Muscle of leg (tissue), 11 donors: Measurements from ENCODE around the gene HOXD11. TPM values are rescaled to one million over a fixed set of nuclear protein-coding genes. Genes with fewer than 3 reads are reported as not detected.

Experiments
- DNase-seq: peaks from one replicate; pipeline ENCODE4 v3.0.0; 2013
- H3K27ac ChIP-seq: one replicate; pipeline ENCODE4 v1.5.1; 2013; ENCODE audit warnings: mild to moderate bottlenecking, low read length, control low read depth
- H3K27me3 ChIP-seq: one replicate; pipeline ENCODE4 v1.6.1; 2013; ENCODE audit warnings: low read length; ENCODE audit not compliant: control insufficient read depth, insufficient read depth
- H3K36me3 ChIP-seq: one replicate; pipeline ENCODE4 v1.6.1; 2013; ENCODE audit warnings: low read length; ENCODE audit not compliant: control insufficient read depth, insufficient read depth
- H3K4me1 ChIP-seq: one replicate; pipeline ENCODE4 v1.6.1; 2013; ENCODE audit warnings: low read length; ENCODE audit not compliant: control insufficient read depth, insufficient read depth
- H3K4me3 ChIP-seq: one replicate; pipeline ENCODE4 v1.5.1; 2013; ENCODE audit warnings: low read length, control low read depth
- H3K9me3 ChIP-seq: replicated peaks from 2 replicates; pipeline ENCODE4 v1.6.1; 2013; ENCODE audit warnings: low read depth, low read length; ENCODE audit not compliant: control insufficient read depth
- WGBS: methylation state at CpG from one replicate; pipeline ENCODE4 v1.1.5; 2013; ENCODE audit warnings: missing lambda C conversion rate; ENCODE audit not compliant: insufficient coverage; 5-methylcytosine and 5-hydroxymethylcytosine counted together
- polyA plus RNA-seq, 8 donors: library from polyadenylated mRNA; unstranded; fragments of 120-200 nt; gene quantifications; one replicate each; pipeline versions ENCODE4 v1.2.1 to v1.2.3, GENCODE V29; 2013; ENCODE audit warnings: inconsistent platforms in 1 of 8, low replicate concordance in 1 of 8; ENCODE audit not compliant: insufficient read length in 8 of 8, insufficient read depth in 1 of 8
- total RNA-seq: library from RNA; stranded (reverse); fragments of 120-200 nt; gene quantifications from one replicate; pipeline ENCODE4 v1.2.4, GENCODE V29; 2013

The HOXD11 gene
- total and polyA plus RNA-seq, 9 donors = 0.04 to 2.2 (median 2.1) TPM; not detected in 6

- Histone ChIP-seq H3K9me3 (no peaks in the 10 kb centered on the region), H3K4me3 (no peak overlapping the region), H3K4me1 (peaks cover 29% of the 10 kb centered on the region), H3K27me3 (peaks cover 91% of the 10 kb centered on the region), H3K36me3 (no peaks in the 10 kb centered on the region), H3K27ac (no peak overlapping the region)
- DNase-seq = no peak
- WGBS = 22% methylated on average over 3 of the region's 16 CpGs
Observed at GRCh38 chr2:176114930-176115625, 8.0 kb downstream of the HOXD11 start.

DNA sequence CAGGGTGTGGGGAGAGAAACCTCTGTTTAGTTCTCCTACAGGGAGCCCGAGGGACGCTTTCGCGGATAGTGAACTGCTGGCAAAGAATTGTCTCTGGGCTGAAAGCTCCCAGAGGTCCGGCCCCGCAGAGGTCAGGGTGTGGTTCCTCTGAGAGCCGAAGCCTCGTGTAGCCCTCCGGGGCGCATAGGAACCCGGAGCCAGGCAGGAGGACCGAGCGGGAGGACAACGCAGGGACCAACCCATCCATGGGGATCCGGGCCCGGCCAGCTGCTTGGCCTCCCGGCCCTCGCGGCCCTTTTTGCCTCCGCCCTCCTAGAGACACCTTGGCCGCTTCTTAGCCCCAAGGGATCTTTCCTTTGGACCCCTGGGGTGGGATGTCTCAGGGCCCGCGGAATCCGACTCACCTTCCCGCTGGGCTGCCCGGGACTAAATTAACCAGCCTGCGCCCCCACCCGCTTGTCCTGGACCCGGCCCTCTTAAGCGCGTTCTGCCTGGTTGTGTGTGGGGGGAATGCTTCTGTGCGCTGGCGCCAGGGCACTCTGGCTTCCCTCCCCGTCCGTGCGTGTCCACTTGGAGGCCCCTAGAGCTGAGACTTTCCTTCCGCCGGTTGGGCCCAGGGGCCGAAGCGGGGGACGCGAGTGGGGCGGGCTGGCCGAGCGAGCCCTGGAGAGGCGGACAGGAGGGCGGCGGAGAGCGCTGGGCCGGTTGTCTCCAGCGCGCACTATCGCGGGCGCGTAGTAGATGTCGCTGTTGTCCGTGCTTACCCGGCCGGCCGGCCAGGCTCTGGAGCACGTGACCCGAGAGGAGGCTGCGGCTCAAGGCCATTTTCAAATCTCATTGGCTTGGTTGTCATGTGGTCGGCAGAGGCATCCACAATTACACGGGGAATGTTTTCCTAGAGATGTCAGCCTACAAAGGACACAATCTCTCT lies 9.1 kb downstream of the HOXD11 start, which contains the start of gene HOXD10:
HOXD10 (plus strand) TSS at position 896 of the 931 bp plus-strand sequence. CDS start 56 bp downstream, outside the sequence.
- Histone ChIP-seq H3K36me3 (no peaks in the 10 kb centered on the region), H3K4me3 (peak within 1 kb of the TSS; percentile 21), H3K27ac (peak within 1 kb of the TSS; percentile 10), H3K9me3 (no peaks in the 10 kb centered on the region), H3K27me3 (peaks cover 93% of the 10 kb centered on the region), H3K4me1 (peaks cover 29% of the 10 kb centered on the region)
- WGBS = 4% methylated on average over 59 of the region's 66 CpGs
- DNase-seq = peak; percentile 90

DNA sequence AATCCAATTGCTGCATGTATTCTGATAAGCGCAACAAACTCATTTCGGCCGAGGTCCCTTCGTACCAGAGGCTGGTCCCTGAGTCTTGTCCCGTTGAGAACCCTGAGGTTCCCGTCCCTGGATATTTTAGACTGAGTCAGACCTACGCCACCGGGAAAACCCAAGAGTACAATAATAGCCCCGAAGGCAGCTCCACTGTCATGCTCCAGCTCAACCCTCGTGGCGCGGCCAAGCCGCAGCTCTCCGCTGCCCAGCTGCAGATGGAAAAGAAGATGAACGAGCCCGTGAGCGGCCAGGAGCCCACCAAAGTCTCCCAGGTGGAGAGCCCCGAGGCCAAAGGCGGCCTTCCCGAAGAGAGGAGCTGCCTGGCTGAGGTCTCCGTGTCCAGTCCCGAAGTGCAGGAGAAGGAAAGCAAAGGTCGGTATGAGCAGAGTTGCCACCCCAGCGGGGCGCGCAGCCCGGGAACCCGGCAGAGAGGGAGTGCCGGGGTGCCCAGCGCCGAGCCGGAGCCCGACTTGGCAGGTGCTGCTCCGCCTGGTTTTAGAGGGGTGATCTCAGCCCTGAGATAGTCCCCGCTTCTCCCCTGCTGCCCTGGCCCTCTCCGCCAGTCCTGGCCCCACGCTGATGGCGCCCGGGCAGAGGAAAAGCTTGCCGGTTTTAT lies 10.2 kb downstream of the HOXD11 start:
- Histone ChIP-seq H3K36me3 (no peaks in the 10 kb centered on the region), H3K4me1 (peaks cover 30% of the 10 kb centered on the region), H3K27ac (no peak overlapping the region), H3K27me3 (peaks cover 94% of the 10 kb centered on the region), H3K4me3 (no peak overlapping the region), H3K9me3 (no peaks in the 10 kb centered on the region)
- WGBS = 18% methylated on average over 40 of the region's 40 CpGs
- DNase-seq = no peak

GRCh38 chr2:176117823-176118371 lies 10.8 kb downstream of the HOXD11 start:
- no peak for DNase-seq
- Histone ChIP-seq H3K9me3 (no peaks in the 10 kb centered on the region), H3K36me3 (no peaks in the 10 kb centered on the region), H3K4me3 (no peak overlapping the region), H3K27ac (no peak overlapping the region), H3K4me1 (peaks cover 27% of the 10 kb centered on the region), H3K27me3 (peaks cover 94% of the 10 kb centered on the region)
- 24% methylated on average over 7 of the region's 11 CpGs for WGBS

GRCh38 chr2:176118601-176119339 lies 11.7 kb downstream of the HOXD11 start:
- H3K9me3 ChIP-seq = no peaks in the 10 kb centered on the region
- H3K27ac ChIP-seq = no peak overlapping the region
- no peak overlapping the region for H3K4me3 ChIP-seq
- no peak for DNase-seq
- no peaks in the 10 kb centered on the region for H3K36me3 ChIP-seq
- WGBS = 13% methylated on average over 16 of the region's 24 CpGs
- H3K27me3 ChIP-seq = peaks cover 94% of the 10 kb centered on the region
- peaks cover 27% of the 10 kb centered on the region for H3K4me1 ChIP-seq

DNA sequence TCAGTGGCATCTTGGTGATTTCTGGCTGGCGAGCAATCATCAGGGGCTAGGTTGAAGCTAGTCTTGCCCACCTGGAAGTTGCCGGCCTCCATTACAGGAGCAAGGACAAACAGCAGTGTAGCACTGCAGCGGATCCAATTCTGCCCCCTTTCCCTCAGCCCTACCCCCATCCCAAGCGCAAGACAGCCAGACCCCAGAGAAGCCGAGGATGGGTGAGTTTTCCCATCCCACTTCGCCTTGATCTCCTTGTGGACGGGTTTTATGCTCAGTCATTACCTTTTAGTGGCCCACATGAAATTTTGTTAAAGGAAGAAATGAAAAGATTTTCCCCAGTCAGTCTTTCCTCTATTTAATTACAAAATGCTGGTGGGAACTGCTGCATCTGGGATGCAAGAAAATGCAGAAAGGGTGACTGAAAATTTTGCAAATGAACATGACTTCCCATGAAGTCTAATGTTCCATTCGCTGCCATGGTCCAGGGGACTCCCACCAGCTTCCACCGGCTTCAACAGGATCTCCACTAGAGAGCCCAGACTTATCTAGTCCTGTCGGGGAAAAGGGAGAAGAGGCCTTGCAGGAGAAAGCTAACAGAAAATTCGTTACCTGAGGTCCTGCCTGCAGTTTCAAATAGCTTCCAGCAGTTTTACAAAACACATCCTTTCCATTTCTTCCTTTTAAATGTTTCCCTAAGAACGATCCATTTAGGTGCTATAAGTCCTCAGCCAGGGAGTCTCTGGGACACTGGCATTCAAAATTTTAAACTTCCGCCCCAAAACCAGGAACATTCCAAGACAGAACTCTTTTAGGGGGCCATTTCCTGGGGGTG lies 13.5 kb downstream of the HOXD11 start:
- H3K27ac ChIP-seq = no peak overlapping the region
- peaks cover 27% of the 10 kb centered on the region for H3K4me1 ChIP-seq
- H3K4me3 ChIP-seq = no peak overlapping the region
- no peak for DNase-seq
- peaks cover 97% of the 10 kb centered on the region for H3K27me3 ChIP-seq
- WGBS = 50% methylated on average over 4 of the region's 13 CpGs
- no peaks in the 10 kb centered on the region for H3K9me3 ChIP-seq
- no peaks in the 10 kb centered on the region for H3K36me3 ChIP-seq

- H3K27me3 ChIP-seq = peaks cover 96% of the 10 kb centered on the region
- H3K4me3 ChIP-seq = no peak overlapping the region
Observed at GRCh38 chr2:176121190-176122051, 14.3 kb downstream of the HOXD11 start.

GRCh38 chr2:176122052-176122682 lies 15.1 kb downstream of the HOXD11 start:
- peaks cover 17% of the 10 kb centered on the region for H3K4me1 ChIP-seq
- DNase-seq = peak; percentile 92
- H3K27ac ChIP-seq = no peak overlapping the region
- WGBS = 1% methylated on average over 40 of the region's 47 CpGs
- H3K4me3 ChIP-seq = peak overlapping the region; percentile 57
- no peaks in the 10 kb centered on the region for H3K36me3 ChIP-seq
- H3K9me3 ChIP-seq = no peaks in the 10 kb centered on the region
- H3K27me3 ChIP-seq = peaks cover 95% of the 10 kb centered on the region

More at GRCh38 chr2:176121190-176122051, 14.3 kb downstream of the HOXD11 start:
- Histone ChIP-seq H3K4me1 (peaks cover 21% of the 10 kb centered on the region), H3K27ac (no peak overlapping the region), H3K9me3 (no peaks in the 10 kb centered on the region), H3K36me3 (no peaks in the 10 kb centered on the region)
- no peak for DNase-seq
- 15% methylated on average over 22 of the region's 53 CpGs for whole genome bisulfite sequencing
